Lower leg skin (tissue), 4 donors: ENCODE data around the gene NAV3. TPM values are rescaled to one million over a fixed set of nuclear protein-coding genes. Genes with fewer than 3 reads are reported as not detected.

Experiments
- DNase-seq, 2 donors: peaks; one replicate each; pipeline ENCODE4 v3.0.0-alpha.2; 2019; ENCODE audit warnings: low spot score in 2 of 2
- H3K4me3 ChIP-seq: fragments of 200-600 bp; sonication (generic); 2 replicates; pipeline ENCODE4 v1.5.1; 2017; ENCODE audit warnings: mild to moderate bottlenecking, low read depth; ENCODE audit not compliant: poor library complexity, severe bottlenecking
- POLR2A ChIP-seq, 2 donors: fragments of 450-650 bp; IDR thresholded peaks; one replicate each; pipeline ENCODE4 v1.6.1; 2016 to 2017; ENCODE audit warnings: antibody characterized with exemption in 2 of 2, mild to moderate bottlenecking in 1 of 2, moderate library complexity in 1 of 2
- WGBS, 2 donors: methylation state at CpG; one replicate each; pipeline ENCODE4 v1.1.5; 2018; 5-methylcytosine and 5-hydroxymethylcytosine counted together
- intact Hi-C: fragments of 100-400 bp; cut with DNase I; formaldehyde crosslinking; loops from one replicate; pipeline ENCODE4 v1.15.0; 2023; ENCODE audit warnings: low total_unique reads
- total RNA-seq, 4 donors: library from RNA; depleted of rRNA; stranded (reverse); fragments of >200 nt; gene quantifications; one replicate each; pipeline ENCODE4 v1.1.0, GENCODE V29; 2016
- TF ChIP-seq, protein P1 (sequence below), 3 donors: fragments of 450-650 bp; IDR thresholded peaks; one replicate each; pipeline ENCODE4 v1.5.1; 2016; ENCODE audit warnings: antibody characterized with exemption in 3 of 3, mild to moderate bottlenecking in 3 of 3, moderate library complexity in 2 of 3

Gene NAV3
- total RNA-seq, 4 donors from 2014 or later: 8.0 to 22.5 (median 12.7) TPM

- no peak for DNase-seq
- H3K4me3 ChIP-seq: no peak overlapping the region
- 67 to 71% methylated on average over 4 of the region's 4 CpGs for WGBS, 2 donors
- TF ChIP-seq, protein P1, sequence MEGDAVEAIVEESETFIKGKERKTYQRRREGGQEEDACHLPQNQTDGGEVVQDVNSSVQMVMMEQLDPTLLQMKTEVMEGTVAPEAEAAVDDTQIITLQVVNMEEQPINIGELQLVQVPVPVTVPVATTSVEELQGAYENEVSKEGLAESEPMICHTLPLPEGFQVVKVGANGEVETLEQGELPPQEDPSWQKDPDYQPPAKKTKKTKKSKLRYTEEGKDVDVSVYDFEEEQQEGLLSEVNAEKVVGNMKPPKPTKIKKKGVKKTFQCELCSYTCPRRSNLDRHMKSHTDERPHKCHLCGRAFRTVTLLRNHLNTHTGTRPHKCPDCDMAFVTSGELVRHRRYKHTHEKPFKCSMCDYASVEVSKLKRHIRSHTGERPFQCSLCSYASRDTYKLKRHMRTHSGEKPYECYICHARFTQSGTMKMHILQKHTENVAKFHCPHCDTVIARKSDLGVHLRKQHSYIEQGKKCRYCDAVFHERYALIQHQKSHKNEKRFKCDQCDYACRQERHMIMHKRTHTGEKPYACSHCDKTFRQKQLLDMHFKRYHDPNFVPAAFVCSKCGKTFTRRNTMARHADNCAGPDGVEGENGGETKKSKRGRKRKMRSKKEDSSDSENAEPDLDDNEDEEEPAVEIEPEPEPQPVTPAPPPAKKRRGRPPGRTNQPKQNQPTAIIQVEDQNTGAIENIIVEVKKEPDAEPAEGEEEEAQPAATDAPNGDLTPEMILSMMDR (IDR thresholded peaks at IDR 0.05): no peak
- no peak for TF ChIP-seq POLR2A (IDR thresholded peaks at IDR 0.05)
- intact Hi-C loops: loop anchor here (10.0 kb wide), 1 partner anchor 131 kb away; no protein-coding TSS in a partner anchor
Observed at GRCh38 chr12:77993658-77994057, 163.0 kb downstream of the NAV3 start.

DNA sequence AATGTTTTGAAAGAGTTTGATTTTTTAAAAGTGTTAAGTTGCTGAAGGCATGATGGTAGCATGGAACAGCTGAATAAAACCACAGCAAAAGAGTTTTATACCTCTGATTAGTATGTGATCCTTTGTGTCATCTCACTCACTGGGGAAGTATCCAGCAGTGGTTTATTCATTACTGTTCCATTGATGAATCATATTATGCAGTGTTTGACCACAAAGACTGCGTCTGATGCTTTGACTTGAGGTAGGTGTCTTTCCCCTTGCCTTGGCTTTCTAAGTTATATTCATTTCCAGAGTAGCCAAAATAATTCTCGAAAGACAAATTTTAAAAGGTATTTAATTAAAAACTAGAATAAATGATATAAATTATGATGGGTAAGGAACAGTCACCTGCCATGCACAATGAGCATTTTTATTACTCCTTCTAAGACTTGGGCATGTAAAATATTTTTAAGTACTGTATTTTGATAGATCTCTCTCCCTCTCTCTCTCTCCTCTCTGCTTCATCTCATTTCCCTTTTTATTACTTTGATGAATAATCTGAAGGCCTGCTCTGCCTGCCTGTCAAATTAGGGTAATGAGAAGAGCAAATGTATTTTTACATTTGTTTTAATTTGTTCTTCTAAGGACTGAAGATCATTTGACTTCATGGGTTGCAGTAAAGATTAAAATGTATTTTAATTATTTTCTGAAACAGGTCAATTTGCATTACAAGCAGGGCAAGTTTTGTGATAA, 164.9 kb downstream of the NAV3 start:
- no peak overlapping the region for H3K4me3 ChIP-seq
- intact Hi-C loops: loop anchor here (10.0 kb wide), 1 partner anchor 129 kb away; no protein-coding TSS in a partner anchor
- no peak for TF ChIP-seq POLR2A (IDR thresholded peaks at IDR 0.05)
- TF ChIP-seq, protein P1 (IDR thresholded peaks at IDR 0.05): no peak
- DNase-seq: no peak
- WGBS, 2 donors: 78 to 80% methylated on average over 2 of the region's 2 CpGs

- no peak overlapping the region for H3K4me3 ChIP-seq
- 73 to 74% methylated on average over 4 of the region's 4 CpGs for WGBS, 2 donors
- intact Hi-C loops: loop anchor here (10.0 kb wide), 1 partner anchor 128 kb away; no protein-coding TSS in a partner anchor
- TF ChIP-seq, protein P1 (IDR thresholded peaks at IDR 0.05): no peak
- TF ChIP-seq POLR2A (IDR thresholded peaks at IDR 0.05): no peak
- no peak for DNase-seq
Observed at GRCh38 chr12:77996670-77997069, 166.0 kb downstream of the NAV3 start.

- intact Hi-C loops: loop anchor here (10.0 kb wide), 1 partner anchor 126 kb away; no protein-coding TSS in a partner anchor
- no peak overlapping the region for H3K4me3 ChIP-seq
- TF ChIP-seq, protein P1 (IDR thresholded peaks at IDR 0.05): no peak
- no peak for TF ChIP-seq POLR2A (IDR thresholded peaks at IDR 0.05)
- DNase-seq: no peak
- WGBS, 2 donors: 56 to 60% methylated on average over 2 of the region's 2 CpGs
Observed at GRCh38 chr12:77998236-77998786, 167.6 kb downstream of the NAV3 start.

DNA sequence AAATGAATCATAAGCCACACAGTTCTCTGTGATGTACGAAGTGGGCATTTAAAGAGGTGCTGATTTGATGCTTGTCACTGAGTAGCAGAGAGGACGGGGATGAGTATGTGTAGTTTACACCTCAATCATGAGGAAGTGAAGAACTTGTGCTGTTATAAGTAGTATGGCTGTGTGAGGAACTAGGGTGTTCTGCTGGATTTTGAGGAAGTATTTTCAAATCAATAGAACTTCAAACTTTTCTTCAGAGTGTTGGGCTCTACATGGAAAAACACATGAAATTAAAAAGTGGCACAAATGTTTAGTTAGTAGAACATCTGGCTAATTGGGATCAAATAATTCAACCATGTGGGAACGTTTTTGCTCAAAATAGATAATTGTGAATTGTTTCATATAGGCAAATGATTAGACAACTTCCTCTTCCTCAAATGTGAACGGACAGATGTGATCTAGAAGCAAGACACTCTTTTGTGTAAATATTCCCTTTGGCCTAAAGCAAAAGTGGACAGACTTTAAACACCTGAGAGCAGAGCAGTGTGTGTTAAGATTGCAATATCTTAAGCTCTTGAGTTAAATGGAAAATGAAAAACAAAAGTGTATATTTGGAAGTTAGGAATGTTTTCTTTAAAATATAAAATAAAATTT, 168.5 kb downstream of the NAV3 start:
- WGBS, 2 donors: 59 to 69% methylated on average over 4 of the region's 4 CpGs
- no peak for DNase-seq
- H3K4me3 ChIP-seq: no peak overlapping the region
- intact Hi-C loops: loop anchor here (10.0 kb wide), 1 partner anchor 126 kb away; no protein-coding TSS in a partner anchor
- TF ChIP-seq, protein P1 (IDR thresholded peaks at IDR 0.05): no peak
- no peak for TF ChIP-seq POLR2A (IDR thresholded peaks at IDR 0.05)
